Effector memory CD8-positive, alpha-beta T cell (primary cell): ENCODE measurements around the gene DYNLT2B.
"Not testable (repeated sequence)": the region's sequence is repeated elsewhere in the genome, so short reads cannot be mapped to it uniquely, and the experiment has no call there.

ENCODE experiments used
- ATAC-seq: fragments of 150-1000 bp; cut with Tn5 transposase; replicated peaks from 2 replicates; pipeline ENCODE4 v1.10.0; 2021; ENCODE audit warnings: mild to moderate bottlenecking, moderate library complexity
- DNase-seq, 3 experiments: peaks; one replicate each; pipeline ENCODE4 v3.0.0; 2021
- H3K27ac Mint-ChIP-seq, 2 donors: one replicate each; pipeline ENCODE4 v1.8.0; 2022; ENCODE audit warnings: mild to moderate bottlenecking in 2 of 2, mixed read lengths in 2 of 2, moderate library complexity in 2 of 2
- H3K27me3 Mint-ChIP-seq, 2 donors: one replicate each; pipeline ENCODE4 v1.8.0; 2022; ENCODE audit warnings: mixed read lengths in 2 of 2
- H3K36me3 Mint-ChIP-seq: one replicate; pipeline ENCODE4 v1.8.0; 2022; ENCODE audit warnings: mild to moderate bottlenecking, moderate library complexity, mixed read lengths; ENCODE audit not compliant: insufficient read depth
- H3K4me1 Mint-ChIP-seq, 2 donors: one replicate each; pipeline ENCODE4 v1.8.0; 2022; ENCODE audit warnings: low read depth in 2 of 2, mixed read lengths in 2 of 2
- H3K4me3 Mint-ChIP-seq, 2 donors: one replicate each; pipeline ENCODE4 v1.8.0; 2022; ENCODE audit warnings: mild to moderate bottlenecking in 2 of 2, mixed read lengths in 2 of 2, moderate library complexity in 2 of 2
- H3K9me3 Mint-ChIP-seq, 2 donors: one replicate each; pipeline ENCODE4 v1.8.0; 2022; ENCODE audit warnings: mixed read lengths in 2 of 2
- total RNA-seq, 9 experiments: gene quantifications; one replicate each; lab custom pipeline; 2026; lab: John Stamatoyannopoulos, UW

Gene DYNLT2B
- 0 to 1.2 (median 0.37) reads per million in 9 experiments for total RNA-seq

GRCh38 chr3:196317687-196318467, at the start of gene DYNLT2B:
TSS of gene DYNLT2B (minus strand) at chr3:196318240. CDS start at chr3:196318152, 88 bp downstream.
- Mint-ChIP-seq H3K27ac (peak within 1 kb of the TSS; percentile 96 to 98), H3K4me3 (peak within 1 kb of the TSS; percentile 95 to 96), H3K36me3 (peaks cover 29% of the 10 kb centered on the region), H3K4me1 (peaks cover 11 to 15% of the 10 kb centered on the region in 2 donors), H3K9me3 (no peaks in the 10 kb centered on the region), H3K27me3 (no peaks in the 10 kb centered on the region)
- peak; percentile 82 to 87 (median 83) for DNase-seq
- ATAC-seq = peak; percentile 86

GRCh38 chr3:196365736-196366135, 47.7 kb upstream of the DYNLT2B start:
- ATAC-seq = no peak
- no peaks in the 10 kb centered on the region for H3K4me1 Mint-ChIP-seq
- H3K36me3 Mint-ChIP-seq = peaks cover 71% of the 10 kb centered on the region
- no peak overlapping the region for H3K4me3 Mint-ChIP-seq
- peak overlapping the region; percentile 1 to 85 for H3K27ac Mint-ChIP-seq
- H3K27me3 Mint-ChIP-seq = no peaks in the 10 kb centered on the region
- H3K9me3 Mint-ChIP-seq = no peaks in the 10 kb centered on the region
- DNase-seq = no peak

GRCh38 chr3:196360586-196360985, 42.5 kb upstream of the DYNLT2B start:
- peak overlapping the region in 1 of 2 donors; percentile 55 for H3K27ac Mint-ChIP-seq

GRCh38 chr3:196358540-196358939, 40.5 kb upstream of the DYNLT2B start:
- peak overlapping the region; percentile 74 to 79 for H3K27ac Mint-ChIP-seq
- H3K27me3 Mint-ChIP-seq, H3K9me3 Mint-ChIP-seq, DNase-seq: not testable (repeated sequence)
- H3K4me3 Mint-ChIP-seq = peak overlapping the region in 1 of 2 donors; percentile 37
- H3K36me3 Mint-ChIP-seq = peaks cover 55% of the 10 kb centered on the region
- H3K4me1 Mint-ChIP-seq = peaks cover 12 to 23% of the 10 kb centered on the region in 2 donors
- ATAC-seq = peak; percentile 57

More at GRCh38 chr3:196360586-196360985, 42.5 kb upstream of the DYNLT2B start:
- H3K4me3 Mint-ChIP-seq = no peak overlapping the region
- peaks cover 12 to 23% of the 10 kb centered on the region in 2 donors for H3K4me1 Mint-ChIP-seq
- no peak for DNase-seq
- ATAC-seq = no peak
- no peaks in the 10 kb centered on the region for H3K9me3 Mint-ChIP-seq
- H3K27me3 Mint-ChIP-seq = no peaks in the 10 kb centered on the region
- peaks cover 54% of the 10 kb centered on the region for H3K36me3 Mint-ChIP-seq

GRCh38 chr3:196357905-196358304, 39.9 kb upstream of the DYNLT2B start:
- Mint-ChIP-seq H3K4me3 (peak overlapping the region; percentile 37 to 50), H3K9me3 (no peaks in the 10 kb centered on the region), H3K36me3 (peaks cover 56% of the 10 kb centered on the region), H3K27ac (peak overlapping the region; percentile 74 to 79), H3K4me1 (peaks cover 12 to 23% of the 10 kb centered on the region in 2 donors), H3K27me3 (no peaks in the 10 kb centered on the region)
- ATAC-seq = peak; percentile 92
- peak; percentile 15 to 25 (median 23) for DNase-seq

GRCh38 chr3:196356556-196356955, 38.5 kb upstream of the DYNLT2B start:
- Mint-ChIP-seq H3K9me3 (no peaks in the 10 kb centered on the region), H3K4me3 (no peak overlapping the region), H3K4me1 (peaks cover 12 to 23% of the 10 kb centered on the region in 2 donors), H3K36me3 (peaks cover 49% of the 10 kb centered on the region), H3K27ac (peak overlapping the region; percentile 16 to 21), H3K27me3 (no peaks in the 10 kb centered on the region)
- no peak for ATAC-seq
- DNase-seq = no peak

GRCh38 chr3:196355668-196356067, 37.6 kb upstream of the DYNLT2B start:
- Mint-ChIP-seq H3K36me3 (peaks cover 40% of the 10 kb centered on the region), H3K27me3 (no peaks in the 10 kb centered on the region), H3K27ac (peak overlapping the region in 1 of 2 donors; percentile 16), H3K4me3 (no peak overlapping the region), H3K4me1 (peaks cover 12 to 27% of the 10 kb centered on the region in 2 donors), H3K9me3 (no peaks in the 10 kb centered on the region)
- DNase-seq = no peak
- ATAC-seq = no peak

- no peaks in the 10 kb centered on the region for H3K9me3 Mint-ChIP-seq
- H3K27me3 Mint-ChIP-seq = no peaks in the 10 kb centered on the region
- no peak for DNase-seq
- H3K4me3 Mint-ChIP-seq = no peak overlapping the region
- H3K4me1 Mint-ChIP-seq = peaks cover 9 to 23% of the 10 kb centered on the region in 2 donors
- H3K27ac Mint-ChIP-seq = no peak overlapping the region
- peaks cover 34% of the 10 kb centered on the region for H3K36me3 Mint-ChIP-seq
- no peak for ATAC-seq
Measured at GRCh38 chr3:196354132-196354531, 36.1 kb upstream of the DYNLT2B start.

GRCh38 chr3:196351541-196351940, 33.5 kb upstream of the DYNLT2B start:
- Mint-ChIP-seq H3K36me3 (peaks cover 26% of the 10 kb centered on the region), H3K4me1 (peaks cover 0 to 4% of the 10 kb centered on the region in 2 donors), H3K9me3 (no peaks in the 10 kb centered on the region), H3K27me3 (no peaks in the 10 kb centered on the region), H3K27ac (peak overlapping the region in 1 of 2 donors; percentile 11), H3K4me3 (no peak overlapping the region)
- ATAC-seq (peak; percentile 51), DNase-seq (no peak)

- Mint-ChIP-seq H3K27ac (peak overlapping the region in 1 of 2 donors; percentile 35), H3K4me1 (peaks cover 0 to 4% of the 10 kb centered on the region in 2 donors), H3K27me3 (no peaks in the 10 kb centered on the region), H3K9me3 (no peaks in the 10 kb centered on the region), H3K4me3 (no peak overlapping the region), H3K36me3 (peaks cover 13% of the 10 kb centered on the region)
- ATAC-seq = no peak
- DNase-seq = no peak
Measured at GRCh38 chr3:196350067-196350466, 32.0 kb upstream of the DYNLT2B start.

GRCh38 chr3:196348698-196349097, 30.7 kb upstream of the DYNLT2B start:
- DNase-seq (no peak), ATAC-seq (no peak)
- peak overlapping the region in 1 of 2 donors; percentile 73 for H3K27ac Mint-ChIP-seq
- no peak overlapping the region for H3K4me3 Mint-ChIP-seq
- H3K4me1 Mint-ChIP-seq = peaks cover 0 to 4% of the 10 kb centered on the region in 2 donors
- no peaks in the 10 kb centered on the region for H3K9me3 Mint-ChIP-seq
- H3K36me3 Mint-ChIP-seq = peaks cover 11% of the 10 kb centered on the region
- no peaks in the 10 kb centered on the region for H3K27me3 Mint-ChIP-seq

- Mint-ChIP-seq H3K4me3 (no peak overlapping the region), H3K27ac (no peak overlapping the region), H3K27me3 (no peaks in the 10 kb centered on the region), H3K36me3 (no peaks in the 10 kb centered on the region), H3K4me1 (no peaks in the 10 kb centered on the region), H3K9me3 (no peaks in the 10 kb centered on the region)
- no peak for DNase-seq
- ATAC-seq = no peak
Measured at GRCh38 chr3:196344663-196345062, 26.6 kb upstream of the DYNLT2B start.

- H3K4me1 Mint-ChIP-seq, H3K27me3 Mint-ChIP-seq, ATAC-seq, H3K9me3 Mint-ChIP-seq, DNase-seq, H3K36me3 Mint-ChIP-seq, H3K27ac Mint-ChIP-seq, H3K4me3 Mint-ChIP-seq: not testable (repeated sequence)
Measured at GRCh38 chr3:196343917-196344316, 25.9 kb upstream of the DYNLT2B start.

- Mint-ChIP-seq H3K27ac (no peak overlapping the region), H3K4me1 (peaks cover 0 to 2% of the 10 kb centered on the region in 2 donors), H3K4me3 (no peak overlapping the region), H3K27me3 (no peaks in the 10 kb centered on the region), H3K36me3 (no peaks in the 10 kb centered on the region), H3K9me3 (no peaks in the 10 kb centered on the region)
- DNase-seq = no peak
- ATAC-seq = no peak
Measured at GRCh38 chr3:196341137-196341536, 23.1 kb upstream of the DYNLT2B start.
